NCI-H2227 treated with DMSO at 0.1 percent for 48 hours (cell line): ENCODE data around the gene WNT7B.

Experiments used
- DNase-seq: peaks from one replicate; lab custom pipeline; 2025; lab: John Stamatoyannopoulos, UW

The WNT7B gene

GRCh38 chr22:45906946-45907345 lies 70.0 kb downstream of the WNT7B start:
- DNase-seq = no peak

GRCh38 chr22:45905924-45906865 lies 70.8 kb downstream of the WNT7B start:
- no peak for DNase-seq

- no peak for DNase-seq
These were observed 71.5 kb downstream of the WNT7B start for GRCh38 chr22:45905326-45905923.

- DNase-seq = no peak
These were observed 72.7 kb downstream of the WNT7B start for GRCh38 chr22:45904236-45904635.

GRCh38 chr22:45903355-45904135 lies 73.4 kb downstream of the WNT7B start:
- DNase-seq = no peak

- no peak for DNase-seq
These were observed 79.2 kb downstream of the WNT7B start for GRCh38 chr22:45897736-45898135.

- DNase-seq = no peak
These were observed 79.9 kb downstream of the WNT7B start for GRCh38 chr22:45896964-45897538.

- no peak for DNase-seq
These were observed 80.6 kb downstream of the WNT7B start for GRCh38 chr22:45896153-45896951.

- no peak for DNase-seq
These were observed 81.4 kb downstream of the WNT7B start for GRCh38 chr22:45895436-45896152.

GRCh38 chr22:45893516-45893915 lies 83.4 kb downstream of the WNT7B start:
- no peak for DNase-seq

- DNase-seq = no peak
These were observed 84.1 kb downstream of the WNT7B start for GRCh38 chr22:45892681-45893461.

- DNase-seq = no peak
These were observed 84.9 kb downstream of the WNT7B start for GRCh38 chr22:45891996-45892621.

GRCh38 chr22:45891471-45891995 lies 85.4 kb downstream of the WNT7B start:
- no peak for DNase-seq

- DNase-seq = no peak
These were observed 85.9 kb downstream of the WNT7B start for GRCh38 chr22:45891021-45891421.

- no peak for DNase-seq
These were observed 86.7 kb downstream of the WNT7B start for GRCh38 chr22:45890351-45890635.

GRCh38 chr22:45889539-45890350 lies 87.2 kb downstream of the WNT7B start:
- DNase-seq = no peak

- no peak for DNase-seq
These were observed 87.8 kb downstream of the WNT7B start for GRCh38 chr22:45889093-45889538.
